Caco-2 (cell line): Measurements from ENCODE around the gene ALKBH5. TPM values are rescaled to one million over a fixed set of nuclear protein-coding genes. Genes with fewer than 3 reads are reported as not detected.

Experiments used
- BruUV-seq: library from RNA; stranded (reverse); fragments of 400-500 nt; replicated peaks from 2 replicates; lab custom pipeline; 2021; lab: Mats Ljungman, UMichigan
- CTCF ChIA-PET: fragments of 300-600 bp; sonication (Branson Sonifier 250); formaldehyde crosslinking; loops from one replicate; lab custom pipeline; 2022; ENCODE audit warnings: antibody characterized with exemption; lab: Charles Lee
- POLR2A ChIA-PET: fragments of 300-600 bp; sonication (Branson Sonifier 250); formaldehyde crosslinking; loops from one replicate; lab custom pipeline; 2022; ENCODE audit warnings: antibody characterized with exemption; lab: Charles Lee
- DNase-seq, 2 experiments: peaks; one replicate each; pipeline versions ENCODE4 v3.0.0 to v3.0.0-alpha.2; 2020 to 2022
- H3K27me3 ChIP-seq: replicated peaks from 2 replicates; pipeline ENCODE4 v1.6.0; 2011; ENCODE audit warnings: low read length; ENCODE audit not compliant: control insufficient read depth, insufficient read depth
- H3K36me3 ChIP-seq: 2 replicates; pipeline ENCODE4 v1.5.1; 2011; ENCODE audit warnings: low read length; ENCODE audit not compliant: control insufficient read depth, insufficient read depth
- H3K4me1 ChIP-seq: fragments of 250-450 bp; sonication (Bioruptor Pico); 2 replicates; pipeline ENCODE4 v1.5.1; 2020; ENCODE audit warnings: mild to moderate bottlenecking
- H3K4me3 ChIP-seq: 2 replicates; pipeline ENCODE4 v1.5.1; 2011; ENCODE audit warnings: low read depth, mild to moderate bottlenecking, control low read depth, low read length
- H3K9me3 ChIP-seq: fragments of 250-450 bp; sonication (Bioruptor Pico); 2 replicates; pipeline ENCODE4 v1.5.1; 2020; ENCODE audit warnings: mild to moderate bottlenecking, moderate library complexity
- H3K27ac Mint-ChIP-seq: one replicate; pipeline ENCODE4 v1.8.0; 2022; ENCODE audit warnings: mixed read lengths; ENCODE audit not compliant: unreplicated experiment
- H3K27me3 Mint-ChIP-seq: one replicate; pipeline ENCODE4 v1.8.0; 2022; ENCODE audit warnings: mixed read lengths; ENCODE audit not compliant: insufficient read depth, unreplicated experiment
- H3K36me3 Mint-ChIP-seq: one replicate; pipeline ENCODE4 v1.8.0; 2022; ENCODE audit warnings: mild to moderate bottlenecking, mixed read lengths; ENCODE audit not compliant: insufficient read depth, unreplicated experiment
- H3K4me1 Mint-ChIP-seq: one replicate; pipeline ENCODE4 v1.8.0; 2022; ENCODE audit warnings: low read depth, mixed read lengths; ENCODE audit not compliant: unreplicated experiment
- H3K4me3 Mint-ChIP-seq: one replicate; pipeline ENCODE4 v1.8.0; 2022; ENCODE audit warnings: mild to moderate bottlenecking, moderate library complexity, mixed read lengths; ENCODE audit not compliant: unreplicated experiment
- H3K9me3 Mint-ChIP-seq: one replicate; pipeline ENCODE4 v1.8.0; 2022; ENCODE audit warnings: mixed read lengths; ENCODE audit not compliant: unreplicated experiment
- CTCF ChIP-seq, 2 experiments: fragments of 200-600 bp in 1 of 2; IDR thresholded peaks; 1 replicate in 1 of 2; 2 replicates in 1 of 2; pipeline versions ENCODE4 v1.5.1 to v1.8.0; 2011 to 2022; ENCODE audit warnings: antibody characterized with exemption in 1 of 2, control low read depth in 1 of 2, inconsistent platforms in 1 of 2, low read depth in 1 of 2, low read length in 1 of 2, mild to moderate bottlenecking in 1 of 2, moderate library complexity in 1 of 2; ENCODE audit not compliant: insufficient read depth in 1 of 2, severe bottlenecking in 1 of 2, unreplicated experiment in 1 of 2
- intact Hi-C: fragments of 100-400 bp; cut with micrococcal nuclease; formaldehyde crosslinking; loops from one replicate; pipeline ENCODE4 v1.10.0; 2022; ENCODE audit not compliant: unreplicated experiment
- total RNA-seq: library from RNA; stranded (reverse); gene quantifications from 2 replicates; pipeline ENCODE4 v1.2.3, GENCODE V29; 2022

The ALKBH5 gene
- total RNA-seq, 1 experiment from 2014 or later = 101 TPM

GRCh38 chr17:18238299-18238698 lies 54.7 kb downstream of the ALKBH5 start:
- Histone ChIP-seq H3K36me3 (peaks cover 6% of the 10 kb centered on the region), H3K27me3 (no peaks in the 10 kb centered on the region), H3K9me3 (no peaks in the 10 kb centered on the region), H3K4me1 (no peaks in the 10 kb centered on the region), H3K4me3 (no peak overlapping the region)
- no peaks in the 10 kb centered on the region for H3K27me3 Mint-ChIP-seq
- CTCF ChIA-PET = no interaction called here
- POLR2A ChIA-PET = no interaction called here
- intact Hi-C loops = no loop called here
- H3K36me3 Mint-ChIP-seq = peaks cover 44% of the 10 kb centered on the region
- H3K4me3 Mint-ChIP-seq = no peak overlapping the region
- no peaks in the 10 kb centered on the region for H3K4me1 Mint-ChIP-seq
- H3K27ac Mint-ChIP-seq = no peak overlapping the region
- no TSS peak for BruUV-seq
- no peak for TF ChIP-seq CTCF (IDR thresholded peaks at IDR 0.05; ENCODE audit: insufficient read depth in 1 of 2, low read depth in 1 of 2, low read length in 1 of 2, severe bottlenecking in 1 of 2, unreplicated experiment in 1 of 2)
- no peak for DNase-seq
- H3K9me3 Mint-ChIP-seq = no peaks in the 10 kb centered on the region

- no peaks in the 10 kb centered on the region for H3K4me1 ChIP-seq
- BruUV-seq = no TSS peak
- H3K27me3 ChIP-seq = no peaks in the 10 kb centered on the region
- intact Hi-C loops = no loop called here
- Mint-ChIP-seq H3K27ac (no peak overlapping the region), H3K9me3 (no peaks in the 10 kb centered on the region), H3K27me3 (no peaks in the 10 kb centered on the region), H3K4me3 (no peak overlapping the region), H3K4me1 (no peaks in the 10 kb centered on the region), H3K36me3 (peaks cover 63% of the 10 kb centered on the region)
- no peaks in the 10 kb centered on the region for H3K9me3 ChIP-seq
- peaks cover 4% of the 10 kb centered on the region for H3K36me3 ChIP-seq
- no peak overlapping the region for H3K4me3 ChIP-seq
- no peak for TF ChIP-seq CTCF (IDR thresholded peaks at IDR 0.05; ENCODE audit: insufficient read depth in 1 of 2, low read depth in 1 of 2, low read length in 1 of 2, severe bottlenecking in 1 of 2, unreplicated experiment in 1 of 2)
- ChIA-PET CTCF (interaction anchor here (0.6 kb wide), 1 partner anchor 28 kb away, joined by 3 read pairs; no protein-coding TSS in a partner anchor), POLR2A (no interaction called here)
- no peak for DNase-seq
Measured at GRCh38 chr17:18240449-18240848, 56.8 kb downstream of the ALKBH5 start.

- Histone ChIP-seq H3K36me3 (peaks cover 2% of the 10 kb centered on the region; the same call in 1 of the 2 replicates), H3K4me3 (no peak overlapping the region), H3K27me3 (no peaks in the 10 kb centered on the region), H3K9me3 (no peaks in the 10 kb centered on the region), H3K4me1 (no peaks in the 10 kb centered on the region)
- H3K36me3 Mint-ChIP-seq = peaks cover 64% of the 10 kb centered on the region
- no peaks in the 10 kb centered on the region for H3K27me3 Mint-ChIP-seq
- BruUV-seq = no TSS peak
- TF ChIP-seq CTCF (IDR thresholded peaks at IDR 0.05; ENCODE audit: insufficient read depth in 1 of 2, low read depth in 1 of 2, low read length in 1 of 2, severe bottlenecking in 1 of 2, unreplicated experiment in 1 of 2) = no peak
- no peak for DNase-seq
- H3K27ac Mint-ChIP-seq = no peak overlapping the region
- intact Hi-C loops = no loop called here
- no peaks in the 10 kb centered on the region for H3K4me1 Mint-ChIP-seq
- ChIA-PET CTCF (no interaction called here), POLR2A (no interaction called here)
- H3K9me3 Mint-ChIP-seq = no peaks in the 10 kb centered on the region
- H3K4me3 Mint-ChIP-seq = no peak overlapping the region
Measured at GRCh38 chr17:18241229-18241871, 57.7 kb downstream of the ALKBH5 start.
